GM18507 (cell line): ENCODE data around the gene TMEM9.

Source experiments
- DNase-seq: peaks from one replicate; pipeline ENCODE4 v3.0.0; 2011; ENCODE audit warnings: low read depth; ENCODE audit not compliant: insufficient read length; ENCODE audit errors: extremely low spot score
- FAIRE-seq: peaks from 2 replicates; lab custom pipeline; 2011; peaks lifted over from hg19 to GRCh38; lab: Jason Lieb, UNC

Gene TMEM9

GRCh38 chr1:201154389-201155165 lies at the start of gene TMEM9:
Gene TMEM9, minus strand, starts transcription at chr1:201154474. Its CDS starts 551 bp downstream, at chr1:201153923.
- DNase-seq (peak; percentile 97), FAIRE-seq (peak; percentile 84)

- FAIRE-seq = no peak
- DNase-seq = no peak
Measured at GRCh38 chr1:201198598-201198997, 44.3 kb upstream of the TMEM9 start.

GRCh38 chr1:201194046-201194445 lies 39.8 kb upstream of the TMEM9 start:
- FAIRE-seq = no peak
- DNase-seq = no peak

GRCh38 chr1:201192261-201192788 lies 38.1 kb upstream of the TMEM9 start:
- DNase-seq (no peak), FAIRE-seq (no peak)

- FAIRE-seq = no peak
- DNase-seq = no peak
Measured at GRCh38 chr1:201191653-201192260, 37.5 kb upstream of the TMEM9 start.

- DNase-seq (no peak), FAIRE-seq (no peak)
Measured at GRCh38 chr1:201190624-201191051, 36.4 kb upstream of the TMEM9 start, which contains the start of gene IGFN1. Gene IGFN1, plus strand, starts transcription at chr1:201190824. Its CDS starts 2,470 bp downstream, at chr1:201193294.

- FAIRE-seq (no peak), DNase-seq (no peak)
Measured at GRCh38 chr1:201190005-201190404, 35.7 kb upstream of the TMEM9 start.

- FAIRE-seq (no peak), DNase-seq (no peak)
Measured at GRCh38 chr1:201189085-201189484, 34.8 kb upstream of the TMEM9 start.

- FAIRE-seq = no peak
- no peak for DNase-seq
Measured at GRCh38 chr1:201186192-201186591, 31.9 kb upstream of the TMEM9 start.

GRCh38 chr1:201185527-201186128 lies 31.4 kb upstream of the TMEM9 start:
- FAIRE-seq = no peak

GRCh38 chr1:201185123-201185453 lies 30.8 kb upstream of the TMEM9 start:
- FAIRE-seq (no peak), DNase-seq (no peak)

More at GRCh38 chr1:201185527-201186128, 31.4 kb upstream of the TMEM9 start:
- no peak for DNase-seq

- DNase-seq = no peak
- no peak for FAIRE-seq
Measured at GRCh38 chr1:201184307-201185122, 30.2 kb upstream of the TMEM9 start.

GRCh38 chr1:201183753-201184152 lies 29.5 kb upstream of the TMEM9 start:
- FAIRE-seq = no peak
- no peak for DNase-seq

- no peak for FAIRE-seq
- DNase-seq = no peak
Measured at GRCh38 chr1:201183209-201183608, 28.9 kb upstream of the TMEM9 start.

GRCh38 chr1:201181726-201182125 lies 27.5 kb upstream of the TMEM9 start:
- FAIRE-seq (no peak), DNase-seq (no peak)

GRCh38 chr1:201181323-201181722 lies 27.0 kb upstream of the TMEM9 start:
- DNase-seq = no peak
- no peak for FAIRE-seq

GRCh38 chr1:201180901-201181300 lies 26.6 kb upstream of the TMEM9 start:
- DNase-seq = no peak
- FAIRE-seq = no peak

GRCh38 chr1:201180141-201180540 lies 25.9 kb upstream of the TMEM9 start:
- DNase-seq = no peak
- no peak for FAIRE-seq

- FAIRE-seq = no peak
Measured at GRCh38 chr1:201178718-201179117, 24.4 kb upstream of the TMEM9 start.

GRCh38 chr1:201176940-201177339 lies 22.7 kb upstream of the TMEM9 start:
- FAIRE-seq (no peak), DNase-seq (no peak)

More at GRCh38 chr1:201178718-201179117, 24.4 kb upstream of the TMEM9 start:
- no peak for DNase-seq
